Measurements from ENCODE around the gene SORL1.
A peak's percentile ranks its signal among the peaks of the same experiment; 100 is the strongest.

Gene SORL1

GRCh38 chr11:121643479-121644186 is 191.5 kb downstream of the SORL1 start:
- DNase-seq, result no peak

GRCh38 chr11:121644187-121644512 is 192.0 kb downstream of the SORL1 start:
- DNase-seq, result no peak

GRCh38 chr11:121645001-121645400 is 192.9 kb downstream of the SORL1 start:
- DNase-seq, result no peak

- no peak for DNase-seq
Observed at GRCh38 chr11:121645596-121645995, 193.5 kb downstream of the SORL1 start.

- no peak for DNase-seq
Observed at GRCh38 chr11:121648306-121648705, 196.2 kb downstream of the SORL1 start.

- DNase-seq, result no peak
Observed at GRCh38 chr11:121649798-121650197, 197.7 kb downstream of the SORL1 start.

- no peak for DNase-seq
Observed at GRCh38 chr11:121650351-121651256, 198.5 kb downstream of the SORL1 start.

GRCh38 chr11:121651257-121651605 is 199.1 kb downstream of the SORL1 start:
- DNase-seq, result no peak

- no peak for DNase-seq
Observed at GRCh38 chr11:121652971-121653370, 200.9 kb downstream of the SORL1 start.

GRCh38 chr11:121654259-121654842 is 202.2 kb downstream of the SORL1 start:
- peak; percentile 50 for DNase-seq

GRCh38 chr11:121654843-121655536 is 202.9 kb downstream of the SORL1 start:
- DNase-seq, result peak; percentile 11

- DNase-seq, result peak; percentile 89
Observed at GRCh38 chr11:121655537-121656327, 203.6 kb downstream of the SORL1 start.

GRCh38 chr11:121656328-121657090 is 204.4 kb downstream of the SORL1 start:
- DNase-seq, result no peak

- no peak for DNase-seq
Observed at GRCh38 chr11:121657146-121657545, 205.0 kb downstream of the SORL1 start.

GRCh38 chr11:121659811-121660210 is 207.7 kb downstream of the SORL1 start:
- DNase-seq, result no peak

- DNase-seq, result no peak
Observed at GRCh38 chr11:121661880-121662486, 209.9 kb downstream of the SORL1 start.

GRCh38 chr11:121664144-121664543 is 212.0 kb downstream of the SORL1 start:
- DNase-seq, result no peak

GRCh38 chr11:121665206-121665838 is 213.2 kb downstream of the SORL1 start:
- no peak for DNase-seq

- no peak for DNase-seq
Observed at GRCh38 chr11:121667836-121668235, 215.7 kb downstream of the SORL1 start.

- no peak for DNase-seq
Observed at GRCh38 chr11:121669422-121669821, 217.3 kb downstream of the SORL1 start.

GRCh38 chr11:121670266-121670665 is 218.2 kb downstream of the SORL1 start:
- DNase-seq, result no peak
